OCI-LY3 (cell line): ENCODE measurements around the gene DUSP19.

Experiments
- CTCF ChIP-seq: fragments of 200-600, 300-600 bp; sonication (generic); IDR thresholded peaks from 2 replicates; pipeline ENCODE4 v1.5.1; 2014; ENCODE audit warnings: antibody characterized with exemption, low read length, low read depth
- EZH2phosphoT487 ChIP-seq: fragments of 200-600 bp; shearing (Covaris generic); IDR thresholded peaks from 2 replicates; pipeline ENCODE4 v1.6.1; 2018; ENCODE audit warnings: antibody characterized with exemption, mixed run types, low read depth

DNA sequence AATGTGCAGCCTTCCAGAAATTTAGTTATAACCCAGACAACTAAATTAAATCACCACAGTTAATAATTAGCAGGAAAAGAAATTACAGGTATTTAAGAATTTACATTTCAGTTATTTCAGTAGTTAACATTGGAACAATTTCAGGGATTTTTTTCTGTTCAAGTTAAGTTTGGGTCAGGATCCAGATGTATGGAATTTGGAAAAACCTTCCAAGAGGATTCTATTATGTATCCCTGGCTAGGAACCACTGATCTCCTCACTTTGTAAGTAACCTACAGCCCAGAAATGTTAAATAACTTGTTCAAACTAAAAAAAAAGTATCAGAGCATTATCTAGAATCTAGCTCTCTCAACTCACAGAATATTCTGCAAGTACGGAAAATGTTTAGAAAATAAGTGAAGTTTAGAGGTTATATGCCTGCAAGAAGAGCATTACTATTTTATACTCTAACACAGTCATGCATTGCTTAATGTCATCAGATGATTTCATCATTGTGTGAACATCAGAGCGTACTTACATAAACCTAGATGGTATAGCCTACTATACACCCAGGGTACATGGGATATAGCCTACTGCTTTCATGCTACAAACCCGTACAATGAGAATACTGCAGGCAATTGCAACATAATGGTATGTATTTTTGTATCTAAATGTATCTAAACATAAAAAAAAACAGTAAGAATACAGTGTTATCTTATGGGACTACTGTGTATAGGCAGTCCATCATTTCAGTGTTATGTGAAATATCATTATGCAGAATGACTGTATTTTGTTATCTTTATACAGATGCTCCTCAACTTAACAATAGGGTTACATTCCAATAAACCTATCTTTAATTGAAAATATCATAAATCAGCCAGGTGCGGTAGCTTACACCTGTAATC is 46.4 kb upstream of the DUSP19 start:
- no peak for TF ChIP-seq CTCF
- TF ChIP-seq EZH2phosphoT487 = no peak
